K562 (cell line): ENCODE data around the gene KLHL22.

ENCODE experiments used
- CTBP1 ChIP-seq: fragments of 450-650 bp; IDR thresholded peaks from 2 replicates; pipeline ENCODE4 v1.6.1; 2016; ENCODE audit warnings: borderline replicate concordance
- GTF2E2 ChIP-seq: fragments of 200-800 bp; sonication (Bioruptor generic); IDR thresholded peaks from 2 replicates; pipeline ENCODE4 v1.6.1; 2016; ENCODE audit warnings: missing genetic modification characterization, missing compliant biosample characterization
- NFE2 ChIP-seq: IDR thresholded peaks from 2 replicates; pipeline ENCODE4 v1.6.1; 2014; ENCODE audit warnings: antibody characterized with exemption, low read depth
- NFYB ChIP-seq: IDR thresholded peaks from 2 replicates; pipeline ENCODE4 v1.6.1; 2011; ENCODE audit warnings: mild to moderate bottlenecking, moderate library complexity; ENCODE audit not compliant: insufficient read length; ENCODE audit errors: extremely low read depth
- POLR2AphosphoS5 ChIP-seq: IDR thresholded peaks from 2 replicates; pipeline ENCODE4 v1.6.1; 2011; ENCODE audit warnings: mild to moderate bottlenecking, low read depth, low read length, moderate library complexity; ENCODE audit not compliant: control insufficient read depth, insufficient read depth
- RBBP5 ChIP-seq: fragments of 200-600 bp; sonication (generic); IDR thresholded peaks from 2 replicates; pipeline ENCODE4 v1.6.1; 2012; ENCODE audit warnings: borderline replicate concordance, mild to moderate bottlenecking, low read length, control low read depth, inconsistent platforms; ENCODE audit not compliant: insufficient read depth, poor library complexity, severe bottlenecking
- RFX7 ChIP-seq: fragments of 250-450 bp; sonication (Bioruptor Pico); IDR thresholded peaks from 2 replicates; pipeline ENCODE4 v1.5.1; 2021; ENCODE audit warnings: mild to moderate bottlenecking
- SRF ChIP-seq, 2 experiments: fragments of 250-450, 450-650 bp in 1 of 2; sonication (Bioruptor Pico) in 1 of 2; sonication (generic) in 1 of 2; formaldehyde crosslinking; IDR thresholded peaks; 2 replicates each; pipeline versions ENCODE4 v1.5.0 to v1.5.1; 2020 to 2022; ENCODE audit warnings: mild to moderate bottlenecking in 1 of 2, missing genetic modification reagents in 1 of 2
- ZNF133 ChIP-seq: fragments of 250-450 bp; sonication (Bioruptor Pico); IDR thresholded peaks from 2 replicates; pipeline ENCODE4 v1.4.0; 2020; ENCODE audit warnings: mild to moderate bottlenecking
- TF ChIP-seq, protein P1 (sequence below): sonication (generic); formaldehyde crosslinking; IDR thresholded peaks from 2 replicates; pipeline ENCODE4 v1.8.1; 2022; ENCODE audit warnings: missing genetic modification reagents
- TF ChIP-seq, protein P2 (sequence below), 3 experiments: IDR thresholded peaks in 2 of 3; conservative IDR thresholded peaks in 1 of 3; 2 replicates each; pipeline ENCODE4 v1.5.1; 2011 to 2012; ENCODE audit warnings: low read length in 3 of 3, mild to moderate bottlenecking in 3 of 3, control low read depth in 2 of 3, improper control_type of control experiment in 1 of 3, inconsistent platforms in 1 of 3, low read depth in 1 of 3, mixed read lengths in 1 of 3, moderate library complexity in 1 of 3; ENCODE audit not compliant: insufficient read depth in 2 of 3

DNA sequence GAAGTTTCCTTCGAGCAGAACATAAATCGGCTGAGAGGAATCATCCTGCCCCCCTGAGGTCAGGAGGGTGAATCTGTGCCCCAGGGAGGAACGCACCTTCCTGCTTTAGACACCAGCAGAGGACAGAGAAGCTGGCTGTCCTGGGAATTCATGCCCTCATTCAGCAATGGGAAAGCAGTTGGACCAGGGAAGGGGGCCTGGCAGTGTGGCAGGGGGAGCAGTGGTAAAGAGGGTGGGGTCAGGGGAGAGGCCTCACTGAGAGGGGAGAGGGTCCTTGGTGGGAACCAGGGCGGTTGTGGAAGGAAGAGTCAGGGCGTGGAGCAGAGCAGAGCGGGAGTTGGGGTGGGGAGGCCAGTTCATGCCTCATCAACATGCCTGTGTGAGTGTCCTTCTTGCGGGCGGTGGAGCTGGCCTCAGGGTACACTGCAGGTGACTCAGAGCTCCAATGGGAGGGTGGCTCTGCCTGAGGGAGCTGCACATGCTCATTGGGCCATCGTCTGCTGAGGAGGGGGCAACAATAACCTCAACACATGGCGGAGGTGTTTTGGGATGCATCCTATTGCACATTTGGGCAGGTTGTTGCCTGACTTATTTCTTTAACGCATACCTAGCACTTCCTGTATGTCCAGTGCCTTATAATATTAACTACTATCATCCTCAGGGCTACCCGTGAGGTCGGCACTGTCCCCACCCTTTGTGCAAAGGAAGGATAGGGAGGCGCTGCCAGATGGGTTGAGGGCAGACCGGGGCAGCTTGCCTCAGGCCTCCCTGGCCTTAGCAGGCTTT, 35.0 kb upstream of the KLHL22 start:
- TF ChIP-seq, protein P1, sequence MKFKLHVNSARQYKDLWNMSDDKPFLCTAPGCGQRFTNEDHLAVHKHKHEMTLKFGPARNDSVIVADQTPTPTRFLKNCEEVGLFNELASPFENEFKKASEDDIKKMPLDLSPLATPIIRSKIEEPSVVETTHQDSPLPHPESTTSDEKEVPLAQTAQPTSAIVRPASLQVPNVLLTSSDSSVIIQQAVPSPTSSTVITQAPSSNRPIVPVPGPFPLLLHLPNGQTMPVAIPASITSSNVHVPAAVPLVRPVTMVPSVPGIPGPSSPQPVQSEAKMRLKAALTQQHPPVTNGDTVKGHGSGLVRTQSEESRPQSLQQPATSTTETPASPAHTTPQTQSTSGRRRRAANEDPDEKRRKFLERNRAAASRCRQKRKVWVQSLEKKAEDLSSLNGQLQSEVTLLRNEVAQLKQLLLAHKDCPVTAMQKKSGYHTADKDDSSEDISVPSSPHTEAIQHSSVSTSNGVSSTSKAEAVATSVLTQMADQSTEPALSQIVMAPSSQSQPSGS, result no peak
- TF ChIP-seq NFE2, result no peak
- no peak for TF ChIP-seq RFX7 (CRISPR knock-in tag)
- TF ChIP-seq CTBP1, result no peak
- TF ChIP-seq SRF (CRISPR knock-in tag; IDR thresholded peaks at IDR 0.05), result no peak
- no peak for TF ChIP-seq ZNF133 (CRISPR knock-in tag)
- no peak for TF ChIP-seq RBBP5
- no peak; the same call in 1 of the 2 replicates for TF ChIP-seq POLR2AphosphoS5
- TF ChIP-seq NFYB, result no peak
- TF ChIP-seq, protein P2, sequence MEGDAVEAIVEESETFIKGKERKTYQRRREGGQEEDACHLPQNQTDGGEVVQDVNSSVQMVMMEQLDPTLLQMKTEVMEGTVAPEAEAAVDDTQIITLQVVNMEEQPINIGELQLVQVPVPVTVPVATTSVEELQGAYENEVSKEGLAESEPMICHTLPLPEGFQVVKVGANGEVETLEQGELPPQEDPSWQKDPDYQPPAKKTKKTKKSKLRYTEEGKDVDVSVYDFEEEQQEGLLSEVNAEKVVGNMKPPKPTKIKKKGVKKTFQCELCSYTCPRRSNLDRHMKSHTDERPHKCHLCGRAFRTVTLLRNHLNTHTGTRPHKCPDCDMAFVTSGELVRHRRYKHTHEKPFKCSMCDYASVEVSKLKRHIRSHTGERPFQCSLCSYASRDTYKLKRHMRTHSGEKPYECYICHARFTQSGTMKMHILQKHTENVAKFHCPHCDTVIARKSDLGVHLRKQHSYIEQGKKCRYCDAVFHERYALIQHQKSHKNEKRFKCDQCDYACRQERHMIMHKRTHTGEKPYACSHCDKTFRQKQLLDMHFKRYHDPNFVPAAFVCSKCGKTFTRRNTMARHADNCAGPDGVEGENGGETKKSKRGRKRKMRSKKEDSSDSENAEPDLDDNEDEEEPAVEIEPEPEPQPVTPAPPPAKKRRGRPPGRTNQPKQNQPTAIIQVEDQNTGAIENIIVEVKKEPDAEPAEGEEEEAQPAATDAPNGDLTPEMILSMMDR (IDR thresholded peaks at IDR 0.05 in 2 of 3, conservative IDR thresholded peaks at IDR 0.05 in 1 of 3; ENCODE audit: insufficient read depth in 2 of 3, low read depth in 1 of 3, low read length in 3 of 3), result no peak
- TF ChIP-seq GTF2E2 (tag), result no peak
